ENCODE measurements around the gene IFITM10. TPM values are rescaled to one million over a fixed set of nuclear protein-coding genes. Genes with fewer than 3 reads are reported as not detected.

IFITM10 gene
- total RNA-seq, 1 donor from 2014 or later, result 2.7 TPM

DNA sequence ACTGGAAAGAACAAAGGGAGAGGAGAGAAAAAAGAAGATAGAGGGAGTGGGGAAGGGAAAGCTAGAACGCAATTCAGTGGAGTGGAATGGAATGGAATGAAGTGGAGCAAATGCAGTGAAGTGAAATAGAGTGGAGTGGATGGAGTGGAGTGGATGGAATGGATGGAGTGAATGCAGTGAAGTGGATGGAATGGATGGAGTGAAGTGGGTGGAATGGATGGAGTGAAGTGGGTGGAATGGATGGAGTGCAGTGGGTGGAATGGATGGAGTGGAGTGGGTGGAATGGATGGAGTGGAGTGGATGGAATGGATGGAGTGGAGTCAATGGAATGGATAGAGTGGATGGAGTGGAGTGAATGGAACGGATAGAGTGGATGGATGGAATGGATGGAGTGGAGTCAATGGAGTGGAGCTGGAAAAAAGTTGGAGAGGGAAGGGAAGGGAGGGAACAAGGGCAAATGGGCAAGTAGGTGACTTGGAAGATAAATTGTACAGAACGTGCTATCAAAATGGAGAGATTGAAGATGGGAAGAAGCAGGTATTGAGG lies 13.9 kb downstream of the IFITM10 start:
- no peaks in the 10 kb centered on the region for H3K36me3 Mint-ChIP-seq
- peaks cover 68% of the 10 kb centered on the region for H3K27me3 Mint-ChIP-seq (ENCODE audit: low read depth)
- no peak overlapping the region for H3K27ac Mint-ChIP-seq
- H3K4me3 Mint-ChIP-seq, result no peak overlapping the region
- no peak for DNase-seq (ENCODE audit: low spot score in 2 of 2, unreplicated experiment in 2 of 2)
- peaks cover 28% of the 10 kb centered on the region for H3K9me3 Mint-ChIP-seq
- TF ChIP-seq, protein P1, sequence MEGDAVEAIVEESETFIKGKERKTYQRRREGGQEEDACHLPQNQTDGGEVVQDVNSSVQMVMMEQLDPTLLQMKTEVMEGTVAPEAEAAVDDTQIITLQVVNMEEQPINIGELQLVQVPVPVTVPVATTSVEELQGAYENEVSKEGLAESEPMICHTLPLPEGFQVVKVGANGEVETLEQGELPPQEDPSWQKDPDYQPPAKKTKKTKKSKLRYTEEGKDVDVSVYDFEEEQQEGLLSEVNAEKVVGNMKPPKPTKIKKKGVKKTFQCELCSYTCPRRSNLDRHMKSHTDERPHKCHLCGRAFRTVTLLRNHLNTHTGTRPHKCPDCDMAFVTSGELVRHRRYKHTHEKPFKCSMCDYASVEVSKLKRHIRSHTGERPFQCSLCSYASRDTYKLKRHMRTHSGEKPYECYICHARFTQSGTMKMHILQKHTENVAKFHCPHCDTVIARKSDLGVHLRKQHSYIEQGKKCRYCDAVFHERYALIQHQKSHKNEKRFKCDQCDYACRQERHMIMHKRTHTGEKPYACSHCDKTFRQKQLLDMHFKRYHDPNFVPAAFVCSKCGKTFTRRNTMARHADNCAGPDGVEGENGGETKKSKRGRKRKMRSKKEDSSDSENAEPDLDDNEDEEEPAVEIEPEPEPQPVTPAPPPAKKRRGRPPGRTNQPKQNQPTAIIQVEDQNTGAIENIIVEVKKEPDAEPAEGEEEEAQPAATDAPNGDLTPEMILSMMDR (IDR thresholded peaks at IDR 0.05; ENCODE audit: unreplicated experiment), result no peak
- H3K4me1 Mint-ChIP-seq, result peaks cover 3% of the 10 kb centered on the region

DNA sequence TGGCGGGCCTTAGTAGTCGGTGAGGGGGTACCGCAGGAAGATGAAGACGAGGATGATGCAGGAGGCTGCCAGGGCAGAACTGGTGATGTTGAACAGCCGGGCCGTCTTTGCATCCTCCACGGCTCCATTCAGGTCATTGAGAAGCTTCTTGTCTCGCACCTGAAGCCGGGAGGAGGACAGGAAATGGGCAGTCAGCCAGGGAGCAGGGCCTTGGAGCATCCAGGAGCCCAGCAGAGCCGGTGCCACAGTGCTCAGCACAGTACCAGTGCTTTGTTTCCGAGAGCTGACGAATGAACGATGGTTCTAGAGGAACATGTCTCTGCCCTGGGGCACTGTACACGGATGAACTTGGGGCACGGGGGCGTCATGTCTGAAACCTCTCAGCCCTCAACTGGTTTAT lies 15.1 kb downstream of the IFITM10 start:
- Mint-ChIP-seq H3K36me3 (no peaks in the 10 kb centered on the region), H3K9me3 (peaks cover 28% of the 10 kb centered on the region), H3K4me1 (peaks cover 3% of the 10 kb centered on the region), H3K4me3 (no peak overlapping the region), H3K27ac (no peak overlapping the region), H3K27me3 (ENCODE audit: low read depth) (peaks cover 80% of the 10 kb centered on the region)
- no peak for DNase-seq (ENCODE audit: low spot score in 2 of 2, unreplicated experiment in 2 of 2)
- TF ChIP-seq, protein P1 (IDR thresholded peaks at IDR 0.05; ENCODE audit: unreplicated experiment), result no peak

DNA sequence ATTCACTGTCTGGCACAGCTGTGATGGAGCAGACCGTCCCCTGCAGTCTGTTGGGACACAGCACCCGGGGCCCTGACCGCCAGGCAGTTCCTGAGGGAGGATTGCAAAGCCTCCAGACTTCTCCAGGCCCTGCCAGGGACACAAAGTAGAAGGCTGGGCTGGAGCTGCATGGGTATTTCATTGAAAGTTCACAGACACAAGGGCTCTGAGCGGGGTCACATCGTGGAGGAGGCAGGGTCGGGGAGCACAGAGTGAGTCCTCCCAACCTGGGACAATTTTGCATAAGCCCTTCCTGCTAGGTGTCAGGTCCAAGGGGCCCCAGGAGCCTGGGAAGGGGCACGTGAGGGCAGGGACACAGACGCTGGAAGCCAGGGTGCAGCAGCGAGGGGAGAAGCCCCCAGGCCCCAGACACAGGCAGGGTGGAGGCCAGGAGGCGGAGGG lies 15.7 kb downstream of the IFITM10 start:
- H3K36me3 Mint-ChIP-seq, result no peaks in the 10 kb centered on the region
- peaks cover 85% of the 10 kb centered on the region for H3K27me3 Mint-ChIP-seq (ENCODE audit: low read depth)
- H3K9me3 Mint-ChIP-seq, result peaks cover 28% of the 10 kb centered on the region
- no peak for DNase-seq (ENCODE audit: low spot score in 2 of 2, unreplicated experiment in 2 of 2)
- H3K27ac Mint-ChIP-seq, result no peak overlapping the region
- H3K4me1 Mint-ChIP-seq, result peaks cover 3% of the 10 kb centered on the region
- TF ChIP-seq, protein P1 (IDR thresholded peaks at IDR 0.05; ENCODE audit: unreplicated experiment), result no peak
- no peak overlapping the region for H3K4me3 Mint-ChIP-seq

DNA sequence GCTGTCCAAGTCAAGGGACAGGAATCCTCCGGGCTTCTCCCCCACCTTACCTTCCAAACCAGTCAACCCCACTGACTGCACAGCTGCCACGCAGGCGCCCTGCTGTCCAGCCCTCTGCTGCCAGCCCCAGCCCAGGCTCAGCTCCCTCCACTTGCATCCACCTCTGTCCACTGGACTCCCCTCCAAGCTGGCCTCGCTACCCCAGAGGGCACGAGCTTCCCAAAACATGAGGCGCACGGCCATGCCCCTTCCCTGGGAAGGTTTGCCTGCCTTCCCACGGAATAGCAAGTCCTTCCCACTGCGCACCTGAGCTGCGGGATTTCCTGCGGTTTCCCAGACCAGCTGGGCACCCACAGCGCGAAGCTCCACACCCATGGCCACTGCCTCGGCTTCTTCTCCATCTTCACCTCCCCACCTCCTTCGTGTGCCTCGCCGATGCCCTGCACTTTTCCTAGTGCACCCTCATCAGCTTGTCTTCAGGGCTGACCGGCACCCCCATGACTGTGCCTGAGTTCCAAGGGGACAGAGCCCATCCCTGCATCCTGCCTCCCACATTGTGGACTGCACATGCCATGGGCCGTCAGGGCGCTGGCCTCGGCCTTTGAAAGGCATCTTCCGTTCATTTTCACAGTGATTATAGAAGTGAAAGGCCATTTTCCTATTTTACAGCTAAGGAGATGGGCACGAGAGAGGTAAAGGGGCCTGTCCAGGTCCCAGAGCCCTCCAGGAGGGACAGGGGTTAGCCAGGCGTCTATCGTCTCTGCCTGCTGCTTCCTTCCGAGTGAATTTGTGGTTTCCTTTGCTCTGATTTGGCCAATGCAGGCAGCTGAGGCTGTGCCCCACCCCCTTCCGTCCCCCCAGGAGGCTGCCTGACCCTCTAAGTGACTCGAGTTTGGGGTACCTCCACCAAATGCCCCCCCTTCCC lies 16.4 kb downstream of the IFITM10 start:
- no peak overlapping the region for H3K27ac Mint-ChIP-seq
- H3K4me3 Mint-ChIP-seq, result no peak overlapping the region
- H3K9me3 Mint-ChIP-seq, result peaks cover 28% of the 10 kb centered on the region
- H3K27me3 Mint-ChIP-seq (ENCODE audit: low read depth), result peaks cover 84% of the 10 kb centered on the region
- no peaks in the 10 kb centered on the region for H3K36me3 Mint-ChIP-seq
- TF ChIP-seq, protein P1 (IDR thresholded peaks at IDR 0.05; ENCODE audit: unreplicated experiment), result no peak
- DNase-seq (ENCODE audit: low spot score in 2 of 2, unreplicated experiment in 2 of 2), result no peak
- H3K4me1 Mint-ChIP-seq, result peaks cover 3% of the 10 kb centered on the region

DNA sequence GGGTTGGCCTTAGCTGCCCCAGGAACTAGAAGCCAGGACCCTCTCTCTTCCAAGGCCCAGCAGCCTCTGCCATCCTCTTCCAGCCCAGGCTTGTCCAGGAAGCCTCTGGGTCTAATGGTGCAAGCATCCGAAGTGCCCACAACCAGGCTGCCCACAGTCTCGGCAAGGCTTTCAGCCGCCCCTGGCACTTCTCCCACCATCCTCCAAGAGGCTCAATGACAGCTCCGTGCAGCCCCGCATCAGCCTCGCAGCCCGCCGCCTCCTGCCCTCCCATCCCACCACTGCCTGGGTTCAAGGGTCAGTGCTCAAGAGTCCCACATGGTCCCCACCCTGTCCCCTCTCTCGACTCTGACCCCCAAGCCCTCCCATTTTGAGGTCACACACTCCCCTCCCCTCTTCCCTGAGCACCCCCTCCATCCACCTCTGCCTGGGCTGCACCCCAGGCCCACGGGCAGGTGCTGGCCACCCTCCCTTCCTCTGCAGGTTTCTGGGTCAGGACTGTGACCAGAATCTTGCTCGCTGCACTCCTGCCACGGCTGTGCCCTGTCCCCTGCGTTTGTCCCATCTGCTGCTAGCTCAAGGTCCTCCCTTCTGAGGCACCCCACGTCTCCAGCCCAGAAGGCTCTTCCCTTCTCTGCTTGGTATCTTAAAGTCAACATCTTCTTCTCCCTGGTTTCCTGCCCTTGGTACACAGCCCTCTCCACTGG lies 17.2 kb downstream of the IFITM10 start:
- no peak for DNase-seq (ENCODE audit: low spot score in 2 of 2, unreplicated experiment in 2 of 2)
- TF ChIP-seq, protein P1 (IDR thresholded peaks at IDR 0.05; ENCODE audit: unreplicated experiment), result no peak
- no peaks in the 10 kb centered on the region for H3K36me3 Mint-ChIP-seq
- no peak overlapping the region for H3K4me3 Mint-ChIP-seq
- H3K9me3 Mint-ChIP-seq, result peaks cover 24% of the 10 kb centered on the region
- H3K4me1 Mint-ChIP-seq, result peaks cover 3% of the 10 kb centered on the region
- no peak overlapping the region for H3K27ac Mint-ChIP-seq
- H3K27me3 Mint-ChIP-seq (ENCODE audit: low read depth), result peaks cover 87% of the 10 kb centered on the region

Measured in mesothelial cell of epicardium (in vitro differentiated cells).